Natural killer cell treated with Interleukin-12 subunit alpha and Interleukin-12 subunit beta and Interleukin-15 and Interleukin-18, amount 100 ng/mL, for 72 hours (primary cell): ENCODE measurements around the gene PRKAR1B. TPM values are rescaled to one million over a fixed set of nuclear protein-coding genes. Genes with fewer than 3 reads are reported as not detected.

Experiments
- ATAC-seq, 2 donors: fragments of 150-1000 bp; cut with Tn5 transposase in 1 of 2; sonication (Bioruptor Pico), chemical (Tn5 transposase) in 1 of 2; 2 replicates each; pipeline ENCODE4 v1.10.0; 2021
- DNase-seq: peaks from one replicate; pipeline ENCODE4 v3.0.0; 2022; ENCODE audit warnings: low spot score
- H3K27ac Mint-ChIP-seq, 2 donors: 1 replicate in 1 of 2; 2 replicates in 1 of 2; pipeline ENCODE4 v1.8.0; 2022; ENCODE audit warnings: mixed read lengths in 2 of 2, mild to moderate bottlenecking in 1 of 2, moderate library complexity in 1 of 2
- H3K27me3 Mint-ChIP-seq, 2 donors: 1 replicate in 1 of 2; 2 replicates in 1 of 2; pipeline ENCODE4 v1.8.0; 2022; ENCODE audit warnings: mixed read lengths in 2 of 2
- H3K36me3 Mint-ChIP-seq: one replicate; pipeline ENCODE4 v1.8.0; 2022; ENCODE audit warnings: mixed read lengths
- H3K4me1 Mint-ChIP-seq, 2 donors: 1 replicate in 1 of 2; 2 replicates in 1 of 2; pipeline ENCODE4 v1.8.0; 2022; ENCODE audit warnings: low read depth in 2 of 2, mixed read lengths in 2 of 2, mild to moderate bottlenecking in 1 of 2
- H3K4me3 Mint-ChIP-seq: one replicate; pipeline ENCODE4 v1.8.0; 2022; ENCODE audit warnings: mixed read lengths
- H3K9me3 Mint-ChIP-seq: 2 replicates; pipeline ENCODE4 v1.8.0; 2022; ENCODE audit warnings: mixed read lengths
- total RNA-seq, 2 donors: library from RNA; stranded (reverse); gene quantifications; one replicate each; pipeline ENCODE4 v1.2.3, GENCODE V29; 2022

Gene PRKAR1B
- total RNA-seq, 2 donors from 2014 or later: 9.8 to 31.9 TPM

DNA sequence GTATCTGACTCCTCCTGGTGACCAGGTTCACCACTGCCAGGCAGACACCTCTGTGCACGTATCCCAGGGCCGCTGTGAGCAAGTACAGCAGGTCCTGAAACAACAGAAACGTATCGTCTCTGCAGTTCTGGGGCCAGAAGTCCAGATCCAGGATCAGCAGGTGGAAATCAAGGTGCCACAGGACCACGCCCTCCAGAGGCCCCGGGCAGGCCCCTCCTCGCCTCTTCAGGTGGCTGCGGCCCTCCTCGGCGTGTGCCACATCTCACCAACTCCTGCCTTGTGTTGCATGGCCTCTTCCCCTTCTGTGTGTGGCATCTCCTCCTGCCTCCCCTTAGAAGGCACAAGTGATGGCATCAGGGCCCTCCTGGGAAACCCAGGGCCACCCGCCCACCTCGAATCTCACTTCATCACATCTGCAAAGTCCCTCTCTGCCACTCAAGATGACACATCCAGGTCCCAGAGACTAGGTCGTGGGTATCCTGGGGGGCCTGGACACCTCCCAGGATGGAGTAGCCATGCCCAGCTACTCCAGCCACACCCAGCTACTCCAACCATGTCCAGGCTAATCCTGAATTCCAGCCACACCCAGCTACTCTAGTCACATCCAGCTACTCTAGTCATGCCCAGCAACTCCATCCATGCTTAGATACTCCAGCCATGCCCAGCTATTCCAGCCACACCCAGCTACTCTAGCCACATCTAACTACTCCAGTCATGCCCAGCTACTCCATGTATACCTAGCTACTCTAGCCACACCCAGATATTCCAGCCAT lies 53.2 kb downstream of the PRKAR1B start:
- H3K4me3 Mint-ChIP-seq: no peak overlapping the region
- no peak for ATAC-seq
- peaks cover 2% of the 10 kb centered on the region for H3K36me3 Mint-ChIP-seq
- no peak overlapping the region for H3K27ac Mint-ChIP-seq
- H3K9me3 Mint-ChIP-seq: peaks cover 6% of the 10 kb centered on the region
- H3K27me3 Mint-ChIP-seq: peaks cover 0 to under 1% of the 10 kb centered on the region in 2 donors
- no peak for DNase-seq
- H3K4me1 Mint-ChIP-seq: no peaks in the 10 kb centered on the region

DNA sequence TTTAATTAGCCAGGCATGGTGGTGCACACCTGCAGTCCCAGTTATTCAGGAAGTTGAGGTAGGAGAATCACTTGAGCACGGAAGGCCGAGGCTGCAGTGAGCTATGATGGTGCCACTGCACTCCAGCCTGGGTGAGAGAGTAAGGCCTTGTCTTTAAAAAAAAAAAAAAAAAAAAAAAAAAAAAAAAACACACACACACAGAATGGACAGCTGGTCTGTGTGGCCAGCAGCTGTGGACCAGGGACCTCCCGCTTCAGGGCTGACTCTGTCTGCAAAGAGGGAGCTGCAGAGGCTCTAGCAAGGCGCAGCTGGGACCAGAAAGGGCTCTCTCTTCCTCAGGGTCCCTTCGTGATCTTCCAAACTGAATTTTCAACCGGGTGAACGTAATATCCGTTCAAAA lies 54.2 kb downstream of the PRKAR1B start:
- peaks cover 0 to 3% of the 10 kb centered on the region in 2 donors for H3K27me3 Mint-ChIP-seq
- no peak for ATAC-seq
- H3K4me3 Mint-ChIP-seq: no peak overlapping the region
- H3K27ac Mint-ChIP-seq: no peak overlapping the region
- no peak for DNase-seq
- H3K4me1 Mint-ChIP-seq: peaks cover 0 to 3% of the 10 kb centered on the region in 2 donors
- H3K9me3 Mint-ChIP-seq: peaks cover 9% of the 10 kb centered on the region
- peaks cover 6% of the 10 kb centered on the region for H3K36me3 Mint-ChIP-seq

DNA sequence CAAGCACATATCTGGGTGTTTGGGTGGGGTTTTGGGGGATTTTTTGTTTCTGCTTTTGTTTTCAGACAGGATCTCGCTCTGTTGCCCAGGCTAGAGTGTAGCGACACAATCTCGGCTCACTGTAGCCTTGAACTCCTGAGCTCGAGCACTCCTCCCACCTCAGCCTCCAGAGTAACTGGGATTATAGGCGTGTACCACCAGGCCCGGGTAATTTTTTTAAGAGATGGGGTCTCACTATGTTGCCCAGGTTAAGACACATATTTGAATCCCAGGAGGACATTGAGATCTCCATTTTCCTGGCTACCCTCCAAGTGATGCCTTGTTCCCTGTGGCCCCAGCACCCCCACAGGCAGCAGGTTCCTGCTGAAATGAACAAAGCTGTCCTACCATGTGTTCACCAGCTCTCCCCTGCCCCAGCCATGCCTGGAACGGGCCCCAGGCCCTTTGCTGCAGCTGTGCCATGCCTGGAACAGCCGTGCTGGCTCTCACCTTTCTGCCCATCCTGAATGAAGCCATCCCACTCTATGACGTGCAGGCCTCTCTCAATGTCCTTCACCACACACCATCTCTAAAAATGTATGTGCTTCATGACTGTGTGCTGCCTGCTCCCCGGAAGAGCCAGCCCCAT lies 55.6 kb downstream of the PRKAR1B start:
- Mint-ChIP-seq H3K27ac (no peak overlapping the region), H3K27me3 (peaks cover 0 to 3% of the 10 kb centered on the region in 2 donors), H3K9me3 (peaks cover 9% of the 10 kb centered on the region), H3K36me3 (peaks cover 6% of the 10 kb centered on the region), H3K4me3 (no peak overlapping the region), H3K4me1 (peaks cover 0 to 3% of the 10 kb centered on the region in 2 donors)
- no peak for ATAC-seq
- no peak for DNase-seq

DNA sequence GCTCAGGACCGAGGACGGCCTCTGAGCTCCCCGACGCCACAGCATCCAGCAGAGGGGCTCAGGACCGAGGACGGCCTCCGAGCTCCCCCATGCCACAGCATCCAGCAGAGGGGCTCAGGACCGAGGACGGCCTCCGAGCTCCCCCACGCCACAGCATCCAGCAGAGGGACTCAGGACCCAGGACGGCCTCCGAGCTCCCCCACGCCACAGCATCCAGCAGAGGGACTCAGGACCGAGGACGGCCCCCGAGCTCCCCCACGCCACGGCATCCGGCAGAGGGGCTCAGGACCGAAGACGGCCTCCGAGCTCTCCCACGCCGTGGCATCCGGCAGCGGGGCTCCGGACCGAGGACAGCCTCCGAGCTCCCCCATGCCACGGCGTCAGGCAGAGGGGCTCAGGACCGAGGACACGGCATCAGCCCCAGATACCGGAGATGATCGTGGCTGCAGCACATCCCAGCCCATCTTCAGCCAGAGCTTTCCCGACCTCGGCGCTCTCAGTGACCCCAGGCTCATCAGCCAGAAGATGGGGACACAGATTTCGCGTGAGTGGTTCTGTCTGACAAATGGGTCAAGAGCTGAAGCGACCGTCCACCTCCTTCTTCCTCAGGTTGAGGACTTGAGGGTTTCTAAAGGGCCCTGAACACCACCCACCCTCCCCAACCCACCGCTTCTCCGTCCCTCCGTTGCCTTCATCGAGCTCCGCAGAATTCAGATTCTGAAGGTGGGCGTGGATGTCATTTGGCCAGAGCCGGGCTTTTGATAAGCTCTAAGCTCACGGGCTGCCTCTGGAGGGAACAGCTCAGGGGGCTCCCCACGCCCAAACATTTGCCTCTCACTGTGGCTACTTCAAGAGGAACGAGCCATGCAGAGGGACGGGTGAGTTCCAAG lies 56.3 kb downstream of the PRKAR1B start:
- peaks cover 9% of the 10 kb centered on the region for H3K9me3 Mint-ChIP-seq
- peaks cover 0 to 3% of the 10 kb centered on the region in 2 donors for H3K4me1 Mint-ChIP-seq
- ATAC-seq (no peak), DNase-seq (no peak)
- no peak overlapping the region for H3K27ac Mint-ChIP-seq
- peaks cover 6% of the 10 kb centered on the region for H3K36me3 Mint-ChIP-seq
- peaks cover 0 to 3% of the 10 kb centered on the region in 2 donors for H3K27me3 Mint-ChIP-seq
- no peak overlapping the region for H3K4me3 Mint-ChIP-seq

DNA sequence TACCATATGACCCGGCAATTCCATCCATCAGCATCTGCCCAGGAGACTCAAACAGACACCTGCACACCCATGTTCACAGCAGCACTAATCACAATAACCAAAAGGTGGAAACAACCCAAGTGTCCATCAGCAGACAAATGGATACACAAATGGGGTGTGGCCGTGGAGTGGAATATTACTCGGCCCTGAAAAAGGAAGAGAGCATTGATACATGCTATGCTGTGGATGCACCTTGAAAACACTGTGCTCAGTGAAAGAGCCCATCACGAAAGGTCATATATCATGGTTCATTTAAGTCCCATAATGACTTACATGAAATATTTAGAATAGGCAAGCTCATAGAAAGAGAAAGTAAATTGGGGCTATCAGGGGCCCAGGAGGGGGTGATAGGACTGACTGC lies 58.1 kb downstream of the PRKAR1B start:
- Mint-ChIP-seq H3K27me3 (peaks cover 0 to 3% of the 10 kb centered on the region in 2 donors), H3K9me3 (peaks cover 4% of the 10 kb centered on the region), H3K36me3 (peaks cover 6% of the 10 kb centered on the region), H3K4me1 (peaks cover 0 to 3% of the 10 kb centered on the region in 2 donors), H3K4me3 (no peak overlapping the region), H3K27ac (no peak overlapping the region)
- DNase-seq (no peak), ATAC-seq (no peak)

DNA sequence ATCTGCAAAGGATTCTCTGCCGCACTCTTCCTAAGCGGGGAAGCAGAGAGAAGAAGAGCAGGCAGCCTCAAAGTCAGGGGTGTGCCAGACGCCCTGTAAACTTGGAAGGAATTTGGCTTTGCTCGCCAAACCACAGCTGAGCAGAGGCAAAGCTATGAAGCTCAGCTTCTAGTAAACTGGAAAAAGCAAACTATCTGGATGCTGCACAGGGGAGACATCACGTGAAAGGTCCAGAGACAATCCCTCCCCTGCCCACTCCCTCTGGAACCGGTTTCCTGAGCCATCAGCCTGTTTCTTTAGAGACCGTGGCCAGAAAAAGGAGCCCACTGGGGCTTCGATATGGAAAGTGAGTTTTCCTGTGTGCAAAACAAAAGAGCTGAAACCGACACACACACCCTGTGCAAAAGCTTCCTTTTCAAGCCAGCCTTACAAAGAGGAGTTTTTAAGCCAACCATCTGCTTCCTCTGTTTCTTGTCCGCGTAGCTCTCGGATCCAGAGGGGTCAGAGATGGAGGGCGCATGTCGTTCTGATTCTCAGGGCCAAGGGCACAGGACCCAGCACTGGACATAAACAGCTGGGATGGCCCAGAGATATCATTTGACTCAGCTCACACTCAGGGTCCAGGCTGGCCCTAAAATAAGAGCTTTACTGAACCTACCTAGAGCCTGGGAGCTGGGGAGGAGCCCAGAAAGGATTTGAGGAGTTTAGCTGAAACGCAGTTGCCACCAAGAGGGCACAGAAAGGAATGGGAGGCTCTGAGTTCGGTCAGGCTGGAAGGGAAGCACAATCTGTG lies 58.7 kb downstream of the PRKAR1B start:
- H3K27me3 Mint-ChIP-seq: peaks cover 0 to 3% of the 10 kb centered on the region in 2 donors
- no peak overlapping the region for H3K27ac Mint-ChIP-seq
- peaks cover 6% of the 10 kb centered on the region for H3K36me3 Mint-ChIP-seq
- H3K4me1 Mint-ChIP-seq: peaks cover 0 to 3% of the 10 kb centered on the region in 2 donors
- peaks cover 4% of the 10 kb centered on the region for H3K9me3 Mint-ChIP-seq
- ATAC-seq: no peak
- no peak for DNase-seq
- no peak overlapping the region for H3K4me3 Mint-ChIP-seq

DNA sequence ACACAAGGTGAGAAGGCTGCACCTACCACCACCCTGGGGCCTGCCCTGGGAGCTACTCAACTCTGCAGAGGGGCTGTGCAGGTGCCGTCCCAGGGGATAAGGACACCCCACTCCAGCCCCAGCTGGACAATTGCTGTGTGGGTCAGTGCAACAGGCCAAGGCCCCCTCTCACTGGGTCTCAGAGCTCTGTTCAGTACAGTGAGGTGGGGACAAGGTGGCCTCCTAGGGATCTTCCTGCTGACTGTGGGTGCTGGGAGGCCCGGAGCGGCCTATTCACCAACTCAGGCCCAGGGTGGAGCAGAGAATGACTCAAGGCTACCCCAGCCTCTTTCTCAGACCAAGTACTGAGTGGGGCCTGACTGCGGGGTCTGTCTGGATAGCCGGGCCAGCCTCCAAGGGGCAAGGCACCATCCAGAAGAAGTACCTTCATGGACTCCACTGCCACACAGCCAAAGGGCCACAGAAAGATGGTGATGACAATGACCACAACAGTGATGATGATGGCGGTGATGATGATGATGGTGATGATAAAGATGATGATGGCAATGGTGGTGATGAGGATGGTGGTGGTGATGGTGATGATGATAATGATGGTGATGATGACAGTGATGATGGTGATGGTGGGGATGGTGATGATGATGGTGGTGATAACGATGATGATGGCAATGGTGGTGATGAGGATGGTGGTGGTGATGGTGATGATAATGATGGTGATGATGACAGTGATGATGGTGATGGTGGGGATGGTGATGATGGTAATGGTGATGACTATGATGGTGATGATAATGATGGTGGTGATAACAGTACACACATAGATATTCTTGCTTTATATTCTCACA lies 60.4 kb downstream of the PRKAR1B start:
- Mint-ChIP-seq H3K36me3 (peaks cover 6% of the 10 kb centered on the region), H3K27ac (no peak overlapping the region)

DNA sequence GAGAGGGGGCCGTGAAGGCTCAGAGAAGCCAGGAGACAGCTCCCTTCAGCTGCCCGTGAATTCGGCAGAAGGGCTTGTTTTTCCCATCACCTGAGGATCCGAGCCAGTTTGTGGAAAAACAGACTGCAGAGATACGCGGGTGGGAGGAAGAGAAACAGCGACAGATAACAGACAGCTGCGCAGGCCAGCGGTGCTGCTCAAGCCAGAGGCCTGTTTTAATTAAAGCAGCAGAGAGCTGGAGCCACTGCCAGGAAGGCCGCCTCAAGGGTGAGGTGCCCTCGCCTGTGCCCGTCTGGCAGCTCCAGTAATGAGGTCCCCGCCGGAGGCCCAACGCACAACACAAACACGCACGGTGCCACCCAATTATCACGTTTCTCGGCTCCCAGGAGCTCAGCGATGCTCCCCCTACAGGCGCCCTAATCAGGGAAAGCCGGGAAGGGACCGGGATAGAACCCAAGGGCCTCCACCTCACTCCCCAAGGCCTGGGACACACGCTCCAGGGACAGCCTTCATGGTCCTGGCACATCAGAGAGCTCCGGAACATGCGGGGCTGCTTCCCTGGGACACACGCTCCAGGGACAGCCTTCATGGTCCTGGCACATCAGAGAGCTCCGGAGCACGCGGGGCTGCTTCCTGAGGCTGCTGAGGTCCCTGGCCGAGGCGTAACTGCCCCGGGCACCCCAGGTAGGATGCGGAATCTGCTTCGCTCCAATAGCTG lies 61.2 kb downstream of the PRKAR1B start:
- DNase-seq: no peak
- ATAC-seq: no peak
- Mint-ChIP-seq H3K4me3 (no peak overlapping the region), H3K36me3 (peaks cover 6% of the 10 kb centered on the region), H3K27ac (no peak overlapping the region), H3K9me3 (peaks cover 4% of the 10 kb centered on the region), H3K27me3 (peaks cover 0 to 3% of the 10 kb centered on the region in 2 donors), H3K4me1 (peaks cover 0 to 10% of the 10 kb centered on the region in 2 donors)

More for the DNA sequence above, 60.4 kb downstream of the PRKAR1B start:
- H3K4me1 Mint-ChIP-seq: peaks cover 0 to 10% of the 10 kb centered on the region in 2 donors
- no peak overlapping the region for H3K4me3 Mint-ChIP-seq
- peaks cover 0 to 3% of the 10 kb centered on the region in 2 donors for H3K27me3 Mint-ChIP-seq
- ATAC-seq (peak in 1 of 2 donors; percentile 50), DNase-seq (no peak)
- peaks cover 4% of the 10 kb centered on the region for H3K9me3 Mint-ChIP-seq

DNA sequence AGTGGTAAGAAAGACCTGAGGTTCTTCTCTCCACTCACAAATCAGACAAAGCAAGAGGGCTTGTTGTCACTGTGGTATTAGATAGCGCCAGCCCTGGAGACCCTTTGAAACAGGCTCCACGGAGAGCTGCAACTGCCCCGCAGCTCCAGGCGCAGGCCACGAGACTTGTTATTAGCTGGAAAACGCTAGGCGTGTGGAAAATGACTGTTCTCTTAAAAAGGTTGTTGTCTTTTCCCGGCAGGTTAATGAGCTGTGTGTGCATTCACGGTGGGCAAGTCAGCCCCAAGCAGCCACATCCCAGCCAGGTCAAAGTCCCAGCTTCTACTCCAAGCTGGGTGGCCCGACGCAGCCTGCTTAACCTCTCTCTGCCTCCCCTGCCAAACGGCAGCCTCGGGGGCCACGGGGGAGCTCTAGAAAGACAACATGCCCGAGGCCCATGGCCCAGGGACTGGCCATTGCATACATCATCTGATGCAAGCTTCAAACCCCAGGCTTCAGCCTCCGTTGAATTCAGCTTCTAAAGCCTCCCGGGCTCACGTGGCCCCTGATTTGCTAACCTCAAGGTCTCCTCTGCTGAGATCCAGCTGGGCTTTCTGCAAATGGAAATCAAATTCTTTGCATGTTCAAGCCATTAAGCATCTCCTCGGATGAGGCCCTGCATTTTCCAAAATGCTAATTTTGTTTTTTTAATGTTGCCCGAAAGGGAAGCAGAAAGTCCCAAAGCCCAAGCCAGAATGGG lies 61.9 kb downstream of the PRKAR1B start:
- H3K27me3 Mint-ChIP-seq: peaks cover 0 to 3% of the 10 kb centered on the region in 2 donors
- DNase-seq (no peak), ATAC-seq (no peak)
- peaks cover 6% of the 10 kb centered on the region for H3K36me3 Mint-ChIP-seq
- peaks cover 0 to 10% of the 10 kb centered on the region in 2 donors for H3K4me1 Mint-ChIP-seq
- no peak overlapping the region for H3K4me3 Mint-ChIP-seq
- no peak overlapping the region for H3K27ac Mint-ChIP-seq
- H3K9me3 Mint-ChIP-seq: peaks cover 4% of the 10 kb centered on the region

DNA sequence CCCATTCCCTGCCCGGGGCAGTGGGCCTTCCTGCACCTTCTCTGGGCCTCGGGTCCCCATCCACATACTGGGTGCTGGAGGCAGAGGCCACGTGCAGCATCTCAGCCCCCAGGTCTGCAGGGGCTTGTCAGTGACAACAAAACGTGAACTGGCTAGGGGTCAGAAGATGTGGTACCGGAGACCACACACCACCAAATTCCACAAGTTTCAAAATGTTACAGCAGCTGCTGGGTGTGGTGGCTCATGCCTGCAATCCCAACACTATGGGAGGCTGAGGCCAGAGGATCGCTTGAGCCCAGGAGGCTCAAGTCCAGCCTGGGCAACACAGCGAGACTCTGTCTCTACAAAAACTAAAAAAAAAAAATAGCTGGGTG lies 62.7 kb downstream of the PRKAR1B start:
- H3K4me1 Mint-ChIP-seq: peaks cover 0 to 10% of the 10 kb centered on the region in 2 donors
- peaks cover 4% of the 10 kb centered on the region for H3K9me3 Mint-ChIP-seq

DNA sequence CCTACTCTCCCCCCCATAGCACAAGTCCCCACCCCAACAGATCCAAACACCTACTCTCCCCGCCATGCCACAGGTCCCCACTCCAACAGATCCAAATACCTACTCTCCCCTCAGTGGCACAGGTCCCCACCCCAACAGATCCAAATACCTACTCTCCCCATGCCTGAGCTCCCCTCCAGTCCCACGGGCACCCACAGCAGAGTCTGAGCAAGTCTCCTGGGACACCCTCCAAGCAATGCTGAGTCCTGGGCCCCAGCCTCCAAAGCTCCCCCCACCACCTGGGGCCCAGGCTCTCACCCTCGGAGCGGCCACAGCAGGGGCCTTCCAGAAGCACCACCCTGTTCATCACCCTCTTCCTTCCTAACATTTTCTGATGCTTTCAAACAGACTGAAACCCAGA lies 64.5 kb downstream of the PRKAR1B start:
- DNase-seq: no peak
- Mint-ChIP-seq H3K9me3 (no peaks in the 10 kb centered on the region), H3K27ac (peak overlapping the region in 1 of 2 donors; percentile 44), H3K36me3 (no peaks in the 10 kb centered on the region), H3K4me1 (peaks cover 0 to 6% of the 10 kb centered on the region in 2 donors), H3K4me3 (no peak overlapping the region), H3K27me3 (no peaks in the 10 kb centered on the region)
- no peak for ATAC-seq

More for the DNA sequence above, 62.7 kb downstream of the PRKAR1B start:
- ATAC-seq (no peak), DNase-seq (no peak)
- H3K36me3 Mint-ChIP-seq: peaks cover 6% of the 10 kb centered on the region
- peaks cover 0 to 3% of the 10 kb centered on the region in 2 donors for H3K27me3 Mint-ChIP-seq
- H3K4me3 Mint-ChIP-seq: no peak overlapping the region
- H3K27ac Mint-ChIP-seq: no peak overlapping the region
